Spinal cord (tissue), 10 donors: Measurements from ENCODE around the gene ACSM2B. TPM values are rescaled to one million over a fixed set of nuclear protein-coding genes. Genes with fewer than 3 reads are reported as not detected.
"Not testable (repeated sequence)": the region's sequence is repeated elsewhere in the genome, so short reads cannot be mapped to it uniquely, and the experiment has no call there.

Experiments used
- DNase-seq, 6 donors: peaks; one replicate each; pipeline versions ENCODE4 v3.0.0 to v3.0.0-alpha.2; 2013 to 2015; ENCODE audit warnings: low spot score in 6 of 6, low read depth in 4 of 6
- H3K27ac ChIP-seq: one replicate; pipeline ENCODE4 v1.5.1; 2013; ENCODE audit warnings: low read depth, low read length, control low read depth
- H3K27me3 ChIP-seq: one replicate; pipeline ENCODE4 v1.6.1; 2013; ENCODE audit warnings: low read length; ENCODE audit not compliant: control insufficient read depth, insufficient read depth
- H3K36me3 ChIP-seq: one replicate; pipeline ENCODE4 v1.6.1; 2013; ENCODE audit warnings: low read length; ENCODE audit not compliant: control insufficient read depth, insufficient read depth
- H3K4me1 ChIP-seq: one replicate; pipeline ENCODE4 v1.6.1; 2013; ENCODE audit warnings: low read length; ENCODE audit not compliant: control insufficient read depth, insufficient read depth
- H3K4me3 ChIP-seq: one replicate; pipeline ENCODE4 v1.5.1; 2013; ENCODE audit warnings: low read depth, low read length, control low read depth
- H3K9me3 ChIP-seq: one replicate; pipeline ENCODE4 v1.6.1; 2013; ENCODE audit warnings: low read length; ENCODE audit not compliant: control insufficient read depth, insufficient read depth
- WGBS: methylation state at CpG from one replicate; pipeline ENCODE4 v1.1.5; 2013; ENCODE audit warnings: missing lambda C conversion rate; ENCODE audit not compliant: insufficient coverage; 5-methylcytosine and 5-hydroxymethylcytosine counted together
- polyA plus RNA-seq, 2 donors: library from polyadenylated mRNA; unstranded; fragments of 120-200 nt; gene quantifications; one replicate each; pipeline ENCODE4 v1.2.1, GENCODE V29; 2013; ENCODE audit not compliant: insufficient read length in 2 of 2
- total RNA-seq, 2 donors: library from RNA; depleted of rRNA in 1 of 2; stranded (reverse); fragments of 120-200 nt in 1 of 2; fragments of >200 nt in 1 of 2; gene quantifications; one replicate each; pipeline versions ENCODE4 v1.2.3 to v1.2.4, GENCODE V29; 2013 to 2014
- donor health status: healthy.

The ACSM2B gene
- total and polyA plus RNA-seq, 4 donors = 0.99 TPM; not detected in 3

DNA sequence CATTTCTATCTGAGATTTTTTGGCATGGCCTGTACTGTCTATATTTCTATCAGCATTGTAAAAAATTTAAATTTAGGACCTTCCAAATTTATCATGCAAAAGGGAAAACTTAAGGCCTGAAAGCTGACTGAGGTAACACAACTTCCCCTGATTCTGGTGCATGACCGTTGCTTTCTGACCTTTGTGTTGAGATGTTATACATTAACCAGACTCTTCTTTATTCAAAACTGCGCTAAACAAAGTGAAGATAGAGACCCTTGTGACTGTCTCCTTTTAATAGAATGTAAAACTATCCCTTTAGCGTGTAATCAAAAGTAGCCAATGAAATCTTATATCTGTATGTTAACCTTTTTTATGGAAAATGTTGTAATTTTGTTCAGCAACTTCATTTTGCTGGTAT, 1.9 kb upstream of the ACSM2B start:
- not testable (repeated sequence) for H3K9me3 ChIP-seq, H3K4me1 ChIP-seq, H3K27me3 ChIP-seq, H3K36me3 ChIP-seq, H3K4me3 ChIP-seq, DNase-seq, H3K27ac ChIP-seq
- WGBS = no CpG with 5 or more reads among the region's 3 CpGs

DNA sequence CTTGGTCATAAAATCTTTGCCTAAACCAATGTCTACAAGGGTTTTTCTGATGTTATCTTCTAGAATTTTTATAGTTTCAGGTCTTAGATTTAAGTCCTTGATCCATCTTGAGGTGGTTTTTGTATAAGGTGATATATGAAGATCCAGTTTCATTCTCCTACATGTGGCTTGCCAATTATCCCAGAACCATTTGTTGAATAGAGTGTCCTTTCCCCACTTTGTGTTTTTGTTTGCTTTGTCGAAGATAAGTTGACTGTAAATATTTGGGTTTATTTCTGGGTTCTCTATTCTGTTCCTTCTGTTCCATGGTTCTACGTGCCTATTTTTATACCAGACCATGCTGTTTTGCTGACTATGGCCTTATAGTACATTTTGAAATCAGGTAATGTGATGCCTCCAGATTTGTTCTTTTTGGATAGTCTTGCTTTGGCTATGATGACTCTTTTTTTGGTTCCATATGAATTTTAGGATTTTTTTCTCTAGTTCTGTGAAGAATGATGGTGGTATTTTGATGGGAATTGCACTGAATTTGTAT, 7.0 kb downstream of the ACSM2B start:
- H3K27me3 ChIP-seq, H3K27ac ChIP-seq, H3K9me3 ChIP-seq, H3K36me3 ChIP-seq, H3K4me1 ChIP-seq, H3K4me3 ChIP-seq, DNase-seq: not testable (repeated sequence)
- no CpG with 5 or more reads among the region's 2 CpGs for WGBS

DNA sequence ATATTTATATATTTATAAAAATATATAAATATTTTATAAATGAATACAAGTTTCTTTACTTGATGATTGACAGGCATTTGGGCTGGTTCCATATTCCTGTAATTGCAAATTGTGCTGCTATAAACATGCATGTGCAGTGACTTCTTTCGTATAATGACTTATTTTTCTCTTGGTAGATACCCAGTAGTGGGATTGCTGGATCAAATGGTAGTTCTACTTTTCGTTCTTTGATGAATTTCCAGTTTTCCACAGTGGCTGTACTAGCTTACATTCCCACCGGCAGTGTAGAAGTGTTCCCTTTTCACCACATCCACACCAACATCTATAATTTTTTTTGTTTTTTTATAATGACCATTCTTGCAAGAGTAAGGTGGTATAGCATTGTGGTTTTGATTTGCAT, 7.8 kb downstream of the ACSM2B start:
- DNase-seq = no peak
- no peaks in the 10 kb centered on the region for H3K9me3 ChIP-seq
- H3K27ac ChIP-seq = no peak overlapping the region
- H3K36me3 ChIP-seq = no peaks in the 10 kb centered on the region
- no peaks in the 10 kb centered on the region for H3K27me3 ChIP-seq
- H3K4me3 ChIP-seq = no peak overlapping the region
- no peaks in the 10 kb centered on the region for H3K4me1 ChIP-seq
- WGBS = no CpG with 5 or more reads among the region's 3 CpGs

DNA sequence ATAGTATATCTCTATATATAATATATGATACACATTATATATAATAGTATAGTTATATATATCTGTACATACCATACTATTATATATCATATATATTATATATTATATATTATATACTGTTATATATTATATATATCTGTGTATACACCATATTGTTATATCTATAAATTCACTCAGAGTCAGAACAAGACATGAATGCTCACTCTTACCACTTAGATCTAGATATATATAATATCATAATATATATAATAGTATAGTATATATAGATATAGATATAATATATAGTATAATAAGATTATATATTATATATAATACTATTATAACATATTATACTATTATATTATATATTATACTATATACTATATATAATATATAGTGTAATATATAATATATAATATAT, 9.3 kb downstream of the ACSM2B start:
- no peak overlapping the region for H3K27ac ChIP-seq
- H3K4me3 ChIP-seq = no peak overlapping the region
- DNase-seq = no peak
- H3K4me1 ChIP-seq = no peaks in the 10 kb centered on the region
- no peaks in the 10 kb centered on the region for H3K27me3 ChIP-seq
- H3K9me3 ChIP-seq = no peaks in the 10 kb centered on the region
- H3K36me3 ChIP-seq = no peaks in the 10 kb centered on the region

- not testable (repeated sequence) for H3K4me1 ChIP-seq, H3K27ac ChIP-seq, H3K9me3 ChIP-seq, H3K4me3 ChIP-seq, H3K27me3 ChIP-seq, DNase-seq, H3K36me3 ChIP-seq
- no CpG with 5 or more reads among the region's 2 CpGs for WGBS
Measured at GRCh38 chr16:20565334-20565733, 10.8 kb downstream of the ACSM2B start.

DNA sequence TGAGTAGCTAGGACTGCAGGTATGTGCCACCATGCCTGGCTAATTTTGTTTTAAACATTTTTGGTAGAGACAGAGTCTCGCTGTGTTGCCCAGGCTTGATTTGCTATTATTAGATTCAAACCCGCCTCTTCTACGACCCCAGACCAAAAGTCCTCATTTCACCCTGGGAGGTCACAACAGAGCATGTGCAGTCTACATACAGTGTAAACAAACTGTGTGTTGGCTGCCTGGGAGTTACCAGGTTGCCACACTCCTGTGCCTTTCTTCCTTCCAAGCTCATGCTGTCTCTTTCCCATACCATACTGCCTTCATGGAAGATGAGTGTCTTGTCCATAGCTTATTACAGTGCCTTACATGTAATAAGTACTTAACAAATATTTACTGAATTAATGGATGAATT, 11.9 kb downstream of the ACSM2B start:
- not testable (repeated sequence) for DNase-seq, H3K27me3 ChIP-seq, H3K36me3 ChIP-seq, H3K27ac ChIP-seq, H3K4me3 ChIP-seq, H3K4me1 ChIP-seq, H3K9me3 ChIP-seq
- WGBS = no CpG with 5 or more reads among the region's 3 CpGs

DNA sequence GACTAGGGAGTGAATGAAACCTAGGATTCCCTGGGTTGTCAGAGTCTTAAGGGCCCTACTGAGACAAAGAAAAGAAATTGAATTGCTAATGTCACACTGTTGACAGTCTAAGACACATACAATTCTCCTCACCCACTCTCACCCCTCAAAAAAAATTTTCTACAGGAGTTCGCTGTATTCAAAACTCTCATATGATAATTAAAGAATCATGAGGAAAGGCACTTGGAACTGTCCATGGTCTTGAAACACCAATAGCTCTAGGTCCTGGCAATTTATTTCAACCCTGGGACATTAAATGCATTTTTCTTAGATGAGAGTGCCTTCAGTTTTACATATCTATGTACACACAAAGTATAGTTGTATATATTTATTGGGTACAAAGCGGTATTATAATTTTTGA, 20.5 kb downstream of the ACSM2B start:
- H3K27ac ChIP-seq, H3K27me3 ChIP-seq, H3K4me1 ChIP-seq, H3K9me3 ChIP-seq, H3K4me3 ChIP-seq, H3K36me3 ChIP-seq, DNase-seq: not testable (repeated sequence)
- WGBS = no CpG with 5 or more reads among the region's 2 CpGs

- not testable (repeated sequence) for H3K9me3 ChIP-seq, H3K4me3 ChIP-seq, H3K27ac ChIP-seq, H3K36me3 ChIP-seq, H3K27me3 ChIP-seq, DNase-seq, H3K4me1 ChIP-seq
- WGBS = 94% methylated on average over 3 of the region's 3 CpGs
Measured at GRCh38 chr16:20554689-20555088, 21.5 kb downstream of the ACSM2B start.

GRCh38 chr16:20553493-20553892, 22.7 kb downstream of the ACSM2B start:
- not testable (repeated sequence) for H3K36me3 ChIP-seq, H3K4me3 ChIP-seq, H3K27me3 ChIP-seq, H3K27ac ChIP-seq, H3K4me1 ChIP-seq, DNase-seq, H3K9me3 ChIP-seq
- WGBS = no CpG with 5 or more reads among the region's 3 CpGs

DNA sequence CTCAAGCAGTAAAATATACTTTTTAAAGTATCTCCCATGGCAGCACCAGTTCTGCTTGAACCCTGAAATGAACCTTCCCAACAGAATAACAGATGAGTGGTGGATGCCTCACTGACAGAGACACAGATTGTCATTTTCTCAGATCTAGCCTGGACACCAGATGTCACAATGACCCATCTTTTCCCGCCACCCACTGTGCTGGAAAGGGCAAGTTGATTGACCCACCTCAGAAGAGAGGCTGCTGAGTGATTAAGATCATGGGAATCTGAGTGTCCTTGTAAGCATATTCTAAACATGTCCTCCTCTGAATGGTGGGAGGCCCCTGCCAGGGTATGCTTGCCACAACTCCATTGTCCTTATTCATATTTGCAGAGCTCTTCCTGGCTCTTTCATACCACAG, 29.2 kb downstream of the ACSM2B start:
- not testable (repeated sequence) for H3K9me3 ChIP-seq, H3K36me3 ChIP-seq, H3K27ac ChIP-seq, H3K27me3 ChIP-seq, DNase-seq, H3K4me1 ChIP-seq, H3K4me3 ChIP-seq
- no CpG with 5 or more reads among the region's 1 CpG for WGBS
